HG02759 (cell line): Measurements from ENCODE around the gene METAP1D.
"Not testable (repeated sequence)": the region's sequence is repeated elsewhere in the genome, so short reads cannot be mapped to it uniquely, and the experiment has no call there.

Experiments used
- ATAC-seq: cut with Tn5 transposase; IDR thresholded peaks from one replicate; pipeline ENCODE4 v1.9.1; 2021; ENCODE audit warnings: mild to moderate bottlenecking, moderate library complexity; ENCODE audit not compliant: unreplicated experiment

METAP1D gene

GRCh38 chr2:172047566-172048507 lies 48.1 kb downstream of the METAP1D start:
- no peak for ATAC-seq

GRCh38 chr2:172048508-172049503 lies 49.1 kb downstream of the METAP1D start:
- no peak for ATAC-seq

DNA sequence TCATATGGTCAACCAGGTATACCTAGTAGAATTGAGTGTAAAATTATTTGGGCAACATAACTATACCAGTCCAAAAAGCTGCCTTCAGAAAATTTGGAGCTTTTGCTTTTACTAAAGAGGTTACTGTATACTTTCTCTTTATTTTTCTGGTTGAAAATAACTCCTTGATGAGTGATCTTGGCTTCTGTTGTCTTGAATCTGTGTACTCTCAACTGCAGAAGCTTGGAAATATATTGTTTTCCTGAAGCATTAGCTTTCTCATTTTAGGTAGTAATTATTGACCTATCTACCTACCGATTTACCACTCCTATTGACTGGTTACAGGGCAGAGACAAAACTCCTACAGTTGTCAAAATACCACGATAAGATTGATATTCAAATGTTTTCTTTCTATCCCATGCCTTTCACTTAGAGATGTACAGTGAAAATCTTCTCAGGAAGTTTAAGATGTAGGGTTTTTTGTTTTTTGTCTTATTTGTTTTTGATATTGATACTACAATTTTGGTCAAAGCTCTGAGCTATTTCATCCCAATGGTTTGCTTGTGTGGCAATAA lies 49.9 kb downstream of the METAP1D start:
- ATAC-seq: no peak

GRCh38 chr2:172050479-172051125 lies 50.8 kb downstream of the METAP1D start:
- no peak for ATAC-seq

- ATAC-seq: no peak
Measured at GRCh38 chr2:172052000-172052983, 52.5 kb downstream of the METAP1D start.

DNA sequence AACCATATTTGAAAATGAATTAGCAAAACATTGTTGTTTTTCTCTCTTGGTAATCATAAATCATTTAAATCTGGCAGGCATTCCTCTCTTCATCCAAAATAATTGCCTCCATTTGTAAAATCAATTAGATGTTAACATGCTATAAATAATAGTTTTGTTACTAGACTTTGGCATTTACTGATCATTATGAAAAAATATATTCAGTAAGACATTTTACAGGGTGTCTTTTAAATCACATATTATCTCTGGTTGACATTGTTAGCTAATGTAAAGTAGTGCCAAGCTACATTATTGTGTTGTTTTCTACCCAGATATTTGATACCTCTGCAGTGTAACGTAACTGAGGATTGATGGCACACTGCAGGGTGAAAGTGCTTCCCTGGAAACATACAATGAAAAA lies 53.7 kb downstream of the METAP1D start:
- no peak for ATAC-seq

DNA sequence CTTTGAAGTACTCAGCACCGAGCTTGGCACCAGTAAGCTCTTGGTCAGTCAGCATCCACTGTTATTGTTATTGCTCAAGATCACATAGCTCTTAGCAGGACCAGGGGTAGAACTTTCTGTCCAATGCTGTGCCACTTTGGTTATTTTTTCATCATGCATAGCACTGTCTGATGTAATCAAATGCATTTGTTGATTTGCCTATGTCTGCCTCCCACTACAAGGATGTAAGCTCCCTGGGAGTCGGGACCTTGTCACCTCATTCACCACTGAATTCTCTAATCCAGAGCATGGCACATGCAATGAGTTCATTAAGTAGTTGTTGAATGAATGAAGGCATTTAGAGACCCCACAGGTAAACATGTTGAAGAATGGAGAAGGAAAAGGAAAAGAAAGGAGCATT lies 56.5 kb downstream of the METAP1D start:
- ATAC-seq: no peak

GRCh38 chr2:172058660-172059059 lies 58.9 kb downstream of the METAP1D start:
- no peak for ATAC-seq

DNA sequence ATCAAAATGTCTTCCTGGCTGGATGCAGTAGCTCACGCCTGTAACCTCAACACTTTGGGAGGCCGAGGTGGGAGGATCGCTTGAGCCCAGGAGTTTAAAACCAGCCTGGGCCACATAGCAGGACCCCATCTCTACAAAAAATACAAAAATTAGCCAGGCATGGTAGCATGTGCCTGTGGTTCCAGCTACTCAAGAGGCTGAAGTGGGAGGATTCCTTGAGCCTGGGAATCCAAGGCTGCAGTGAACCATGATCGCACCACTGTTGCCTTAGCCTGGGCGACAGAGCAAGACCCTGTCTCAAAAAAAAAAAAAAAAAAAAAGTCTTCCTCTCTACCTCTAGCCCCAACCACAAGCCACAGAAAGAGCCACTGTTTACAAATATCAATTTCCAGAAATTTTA lies 60.4 kb downstream of the METAP1D start:
- ATAC-seq: not testable (repeated sequence)

GRCh38 chr2:172062402-172063004 lies 62.8 kb downstream of the METAP1D start:
- no peak for ATAC-seq

DNA sequence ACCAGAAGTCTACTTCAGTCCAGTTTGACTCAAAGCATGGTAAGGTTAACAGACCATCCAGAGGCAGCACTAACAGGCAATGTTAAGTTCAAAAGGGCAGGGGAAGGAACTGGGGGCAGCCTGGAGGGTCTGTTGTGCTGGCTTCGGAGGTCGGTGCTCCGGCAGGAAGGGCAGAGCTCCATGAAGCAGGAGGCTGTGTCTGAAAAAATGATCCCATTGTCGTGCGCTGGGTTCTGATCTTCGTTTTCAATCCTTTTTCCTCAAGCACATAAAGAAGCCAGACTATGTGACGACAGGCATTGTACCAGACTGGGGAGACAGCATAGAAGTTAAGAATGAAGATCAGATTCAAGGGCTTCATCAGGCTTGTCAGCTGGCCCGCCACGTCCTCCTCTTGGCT lies 63.7 kb downstream of the METAP1D start:
- ATAC-seq: no peak

DNA sequence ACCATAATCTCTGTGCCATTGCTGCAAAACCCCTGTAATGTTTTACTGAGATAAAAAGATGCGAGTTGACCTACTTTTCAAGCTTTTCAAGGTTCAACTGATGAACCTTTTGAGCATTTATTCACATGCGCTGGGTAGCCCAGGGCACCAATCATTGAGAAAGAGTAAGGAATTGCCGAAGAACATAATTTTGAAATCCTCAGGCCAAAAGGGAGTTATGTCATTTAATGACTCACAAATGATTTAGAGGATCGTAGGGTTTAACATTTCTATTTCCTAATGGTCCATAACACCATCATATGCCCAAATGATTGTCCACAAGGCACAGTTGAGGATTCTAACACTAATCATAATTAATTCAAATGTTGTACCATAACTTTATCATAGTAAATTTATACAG lies 65.4 kb downstream of the METAP1D start:
- no peak for ATAC-seq

DNA sequence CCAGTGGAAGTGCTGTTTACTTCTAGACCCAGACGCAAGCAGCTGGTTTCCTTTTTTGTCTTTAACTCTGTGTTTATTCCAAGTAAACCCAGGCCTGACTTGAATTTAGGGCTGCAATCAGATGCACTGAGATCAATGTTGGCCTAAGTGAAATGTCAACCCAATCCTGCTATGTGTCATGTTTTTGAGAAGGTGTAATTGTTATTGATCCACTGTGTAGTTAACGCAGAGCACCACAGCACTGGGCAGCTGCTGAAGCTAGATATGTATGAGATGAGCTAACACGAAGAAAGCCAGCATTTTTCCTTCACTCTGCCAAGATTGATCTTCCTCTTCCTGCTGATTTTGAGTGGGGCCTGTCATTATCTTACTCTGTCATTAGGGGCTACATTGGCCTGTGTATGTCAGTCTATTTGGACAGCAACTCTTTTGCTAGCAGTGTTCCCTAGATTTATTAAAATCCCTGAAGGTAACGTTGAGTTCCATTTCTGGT lies 66.7 kb downstream of the METAP1D start:
- no peak for ATAC-seq

- not testable (repeated sequence) for ATAC-seq
Measured at GRCh38 chr2:172067905-172068304, 68.2 kb downstream of the METAP1D start.

- no peak for ATAC-seq
Measured at GRCh38 chr2:172070936-172071335, 71.2 kb downstream of the METAP1D start.

DNA sequence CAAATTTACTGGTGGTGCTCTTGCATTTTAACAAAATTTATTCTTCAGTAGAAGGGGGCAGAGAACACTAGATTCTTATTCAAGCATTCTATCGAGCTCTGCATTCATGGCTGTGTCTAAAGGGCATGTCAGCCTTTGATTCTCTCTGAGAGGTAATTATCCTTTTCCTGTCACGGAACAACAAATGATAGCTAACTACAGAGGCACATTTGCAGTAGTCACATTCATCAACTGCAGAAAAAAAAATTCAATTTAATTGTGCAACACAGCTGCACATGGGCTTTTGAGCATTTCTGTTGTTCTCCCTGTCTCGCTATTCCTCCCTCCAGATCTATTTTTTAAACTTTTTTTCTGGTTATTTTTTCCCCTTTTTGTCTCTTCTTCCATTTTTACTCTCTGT lies 72.5 kb downstream of the METAP1D start:
- no peak for ATAC-seq

DNA sequence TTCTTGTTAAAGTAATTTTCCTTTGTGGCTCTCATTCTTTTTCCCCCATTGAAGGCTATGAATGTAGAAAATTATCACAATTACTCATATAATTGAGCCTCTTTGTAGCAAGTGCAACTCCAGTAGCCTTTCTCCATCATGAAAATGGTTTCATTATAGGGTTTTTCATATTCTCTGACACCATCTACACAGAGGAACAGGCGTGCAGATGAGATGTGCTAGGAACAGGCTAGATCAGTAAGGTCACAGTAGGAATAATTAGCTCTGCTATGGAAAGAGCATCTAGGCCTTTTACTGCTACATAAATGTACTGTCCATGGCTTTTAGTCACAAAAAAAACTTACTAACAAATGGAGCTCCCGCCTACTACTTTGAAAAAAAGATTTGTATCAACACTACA lies 73.0 kb downstream of the METAP1D start:
- ATAC-seq: no peak

DNA sequence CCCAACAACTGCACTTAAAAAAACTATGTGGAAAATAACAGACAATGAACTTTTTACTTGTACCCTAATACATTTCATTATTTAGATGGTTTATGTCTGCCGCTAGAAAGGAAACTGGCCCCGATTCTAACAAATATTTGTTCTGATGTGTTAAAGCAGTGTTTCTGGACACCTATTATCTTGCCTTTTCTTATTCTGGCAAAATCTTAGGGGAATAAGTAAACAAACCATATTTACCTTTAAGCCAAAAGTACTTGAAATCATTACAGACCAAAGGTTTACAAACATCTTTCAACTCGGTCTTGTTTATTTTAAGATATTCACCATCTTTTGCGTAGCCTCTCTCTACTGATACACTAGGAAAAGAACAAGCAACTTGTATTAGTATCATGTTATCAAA lies 73.8 kb downstream of the METAP1D start:
- no peak for ATAC-seq

DNA sequence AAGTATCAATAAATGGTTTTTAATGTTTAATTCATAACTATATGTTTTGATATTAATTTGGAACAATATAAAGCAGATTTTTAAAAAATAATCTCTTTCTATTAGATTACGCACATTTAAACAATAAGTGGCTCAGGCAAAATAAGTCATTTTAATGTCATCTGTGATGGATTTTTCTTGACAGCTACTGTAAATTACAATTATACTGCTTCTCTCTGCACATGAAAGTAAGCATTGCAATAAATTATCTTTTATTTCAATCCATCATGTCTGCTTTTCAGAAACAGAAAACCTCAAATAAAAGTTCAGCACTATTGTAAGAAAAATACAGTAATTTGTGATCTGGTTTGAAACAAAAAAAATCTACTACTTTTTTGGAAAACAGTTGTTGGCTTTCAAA lies 74.5 kb downstream of the METAP1D start:
- no peak for ATAC-seq
